A549 treated with AZD2906 at 1 μM for 4 hours (cell line): Measurements from ENCODE around the gene KANSL2. TPM values are rescaled to one million over a fixed set of nuclear protein-coding genes. Genes with fewer than 3 reads are reported as not detected.

Experiments
- total RNA-seq: library from RNA; stranded (reverse); fragments of 200-300 nt; extraction: Qiagen RNA extraction; gene quantifications from 5 replicates; pipeline ENCODE4 v1.2.3, GENCODE V29; 2022

KANSL2 gene
- 36.7 to 51.0 TPM (median 37.1 TPM) in 5 replicates for total RNA-seq

GRCh38 chr12:48681710-48682532 is at the start of gene KANSL2:
KANSL2 (minus strand) TSS chr12:48682238; CDS start chr12:48681632, 606 bp downstream.

GRCh38 chr12:48716493-48717251 is 34.6 kb upstream of the KANSL2 start, which contains the start of gene CCNT1:
CCNT1 (minus strand) TSS chr12:48716707; CDS start chr12:48716675, 32 bp downstream.

Other genes starting within 250 kb of the KANSL2 start
- not detected in 5 replicates for gene ANP32D, start 209.7 kb downstream of the KANSL2 start, total RNA-seq
- not detected in 5 replicates for gene C12orf54, start 199.7 kb downstream of the KANSL2 start, total RNA-seq
- not detected in 5 replicates for gene OR8S1, start 156.6 kb downstream of the KANSL2 start, total RNA-seq
- not detected in 5 replicates for gene LALBA, start 112.2 kb downstream of the KANSL2 start, total RNA-seq
- 11.9 to 14.0 TPM (median 12.5 TPM) in 5 replicates for gene CCNT1, start 34.5 kb upstream of the KANSL2 start, total RNA-seq
- 9.5 to 12.7 TPM (median 11.3 TPM) in 5 replicates for gene ADCY6, start 106.9 kb upstream of the KANSL2 start, total RNA-seq
- 23.8 to 38.2 TPM (median 31.2 TPM) in 5 replicates for gene CACNB3, start 136.3 kb upstream of the KANSL2 start, total RNA-seq
- gene DDX23, start 169.9 kb upstream of the KANSL2 start, total RNA-seq, result 71.9 to 82.8 TPM (median 75.2 TPM) in 5 replicates
- gene RND1, start 183.6 kb upstream of the KANSL2 start, total RNA-seq, result 3.1 to 4.9 TPM (median 3.4 TPM) in 5 replicates
- gene FKBP11, start 243.3 kb upstream of the KANSL2 start, total RNA-seq, result 48.4 to 61.7 TPM (median 57.5 TPM) in 5 replicates